DND-41 (cell line): ENCODE measurements around the gene GRID2.

Experiments used
- ATAC-seq: fragments of 200-7000 bp; cut with Tn5 transposase; 3 replicates; pipeline ENCODE4 v1.9.1; 2021; ENCODE audit warnings: low read depth; ENCODE audit not compliant: insufficient read depth
- DNase-seq: peaks from one replicate; pipeline ENCODE4 v3.0.0-alpha.2; 2020
- H2AFZ ChIP-seq: 2 replicates; pipeline ENCODE4 v1.6.0; 2012; ENCODE audit warnings: low read depth, low read length
- H3K27ac ChIP-seq: 2 replicates; pipeline ENCODE4 v1.5.1; 2012; ENCODE audit warnings: low read length, inconsistent platforms
- H3K27me3 ChIP-seq: fragments of 200-600 bp; sonication (generic); 2 replicates; pipeline ENCODE4 v1.6.0; 2012; ENCODE audit warnings: low read length, mild to moderate bottlenecking, inconsistent platforms; ENCODE audit not compliant: insufficient read depth, poor library complexity
- H3K36me3 ChIP-seq: 2 replicates; pipeline ENCODE4 v1.5.1; 2012; ENCODE audit warnings: low read length, inconsistent platforms; ENCODE audit not compliant: insufficient read depth
- H3K4me1 ChIP-seq: 2 replicates; pipeline ENCODE4 v1.5.1; 2012; ENCODE audit warnings: mild to moderate bottlenecking, low read length; ENCODE audit not compliant: insufficient read depth
- H3K4me2 ChIP-seq: 2 replicates; pipeline ENCODE4 v1.6.0; 2012; ENCODE audit warnings: mild to moderate bottlenecking, moderate library complexity, low read length, inconsistent platforms; ENCODE audit not compliant: insufficient read depth
- H3K4me3 ChIP-seq, 2 experiments: fragments of 200-600 bp in 1 of 2; shearing (Covaris generic) in 1 of 2; 2 replicates each; pipeline ENCODE4 v1.5.1; 2012 to 2016; ENCODE audit warnings: inconsistent platforms in 2 of 2, low read length in 2 of 2, mild to moderate bottlenecking in 2 of 2, low read depth in 1 of 2, moderate library complexity in 1 of 2
- H3K79me2 ChIP-seq: 2 replicates; pipeline ENCODE4 v1.6.0; 2012; ENCODE audit warnings: low read length, inconsistent platforms; ENCODE audit not compliant: insufficient read depth
- H3K9ac ChIP-seq: 2 replicates; pipeline ENCODE4 v1.6.0; 2012; ENCODE audit warnings: low read depth, mild to moderate bottlenecking, inconsistent platforms, low read length, moderate library complexity
- H3K9me3 ChIP-seq: 2 replicates; pipeline ENCODE4 v1.5.1; 2012; ENCODE audit warnings: low read length, moderate library complexity, mild to moderate bottlenecking, inconsistent platforms; ENCODE audit not compliant: insufficient read depth, severe bottlenecking
- H4K20me1 ChIP-seq: 2 replicates; pipeline ENCODE4 v1.6.0; 2012; ENCODE audit warnings: low read length; ENCODE audit not compliant: insufficient read depth
- CTCF ChIP-seq: IDR thresholded peaks from 2 replicates; pipeline ENCODE4 v1.5.1; 2012; ENCODE audit warnings: borderline replicate concordance, low read length, moderate library complexity, mild to moderate bottlenecking; ENCODE audit not compliant: poor library complexity, severe bottlenecking; ENCODE audit errors: extremely low read depth
- EZH2 ChIP-seq: IDR thresholded peaks from 3 replicates; pipeline ENCODE4 v1.6.1; 2012; ENCODE audit warnings: borderline replicate concordance, low read depth, mild to moderate bottlenecking, moderate library complexity, low read length, inconsistent platforms; ENCODE audit not compliant: severe bottlenecking

Gene GRID2

GRCh38 chr4:93103042-93103441 is 799.3 kb downstream of the GRID2 start:
- H4K20me1 ChIP-seq = no peaks in the 10 kb centered on the region
- no peaks in the 10 kb centered on the region for H3K27me3 ChIP-seq
- no peaks in the 10 kb centered on the region for H3K79me2 ChIP-seq
- no peak overlapping the region for H3K9ac ChIP-seq
- H3K9me3 ChIP-seq = no peaks in the 10 kb centered on the region
- H3K4me2 ChIP-seq = no peak overlapping the region
- DNase-seq = no peak
- no peaks in the 10 kb centered on the region for H3K4me1 ChIP-seq
- H2AFZ ChIP-seq = no peak overlapping the region
- H3K36me3 ChIP-seq = no peaks in the 10 kb centered on the region
- TF ChIP-seq EZH2 (no peak), CTCF (no peak)
- H3K27ac ChIP-seq = no peak overlapping the region
- ATAC-seq = no peak
- no peak overlapping the region for H3K4me3 ChIP-seq

- no peak for ATAC-seq
- no peak for TF ChIP-seq CTCF
- no peak for TF ChIP-seq EZH2
- H3K27me3 ChIP-seq = no peaks in the 10 kb centered on the region
- no peak overlapping the region for H2AFZ ChIP-seq
- H3K4me2 ChIP-seq = no peak overlapping the region
- H3K9me3 ChIP-seq = no peaks in the 10 kb centered on the region
- no peaks in the 10 kb centered on the region for H3K79me2 ChIP-seq
- no peak overlapping the region for H3K9ac ChIP-seq
- H4K20me1 ChIP-seq = no peaks in the 10 kb centered on the region
- no peaks in the 10 kb centered on the region for H3K36me3 ChIP-seq
- H3K4me1 ChIP-seq = no peaks in the 10 kb centered on the region
- no peak overlapping the region for H3K4me3 ChIP-seq
- H3K27ac ChIP-seq = no peak overlapping the region
- no peak for DNase-seq
These were observed 812.9 kb downstream of the GRID2 start for GRCh38 chr4:93116624-93117023.

GRCh38 chr4:93127489-93127888 is 823.7 kb downstream of the GRID2 start:
- H3K4me2 ChIP-seq = no peak overlapping the region
- H3K9ac ChIP-seq = no peak overlapping the region
- ATAC-seq (no peak), DNase-seq (no peak)
- H3K27ac ChIP-seq = no peak overlapping the region
- H3K9me3 ChIP-seq = no peaks in the 10 kb centered on the region
- no peaks in the 10 kb centered on the region for H3K27me3 ChIP-seq
- H4K20me1 ChIP-seq = no peaks in the 10 kb centered on the region
- no peaks in the 10 kb centered on the region for H3K4me1 ChIP-seq
- TF ChIP-seq CTCF = no peak
- TF ChIP-seq EZH2 = no peak
- H3K36me3 ChIP-seq = no peaks in the 10 kb centered on the region
- no peaks in the 10 kb centered on the region for H3K79me2 ChIP-seq
- H3K4me3 ChIP-seq = no peak overlapping the region
- no peak overlapping the region for H2AFZ ChIP-seq

- ATAC-seq (no peak), DNase-seq (no peak)
- TF ChIP-seq CTCF (no peak), EZH2 (no peak)
- no peaks in the 10 kb centered on the region for H3K79me2 ChIP-seq
- no peaks in the 10 kb centered on the region for H3K27me3 ChIP-seq
- H2AFZ ChIP-seq = no peak overlapping the region
- H3K4me2 ChIP-seq = no peak overlapping the region
- H3K9me3 ChIP-seq = no peaks in the 10 kb centered on the region
- no peaks in the 10 kb centered on the region for H4K20me1 ChIP-seq
- H3K9ac ChIP-seq = no peak overlapping the region
- H3K27ac ChIP-seq = no peak overlapping the region
- no peaks in the 10 kb centered on the region for H3K4me1 ChIP-seq
- H3K4me3 ChIP-seq = no peak overlapping the region
- no peaks in the 10 kb centered on the region for H3K36me3 ChIP-seq
These were observed 828.9 kb downstream of the GRID2 start for GRCh38 chr4:93132631-93133030.
